ENCODE measurements around the gene IGFBP2. TPM values are rescaled to one million over a fixed set of nuclear protein-coding genes. Genes with fewer than 3 reads are reported as not detected.

Gene IGFBP2
- total and polyA plus RNA-seq, 2 of the 8 experiments (the other 6 are each of a cell fraction or from before 2014, with no cell fraction given), result 326 to 782 TPM

- no peak overlapping the region for H3K14ac ChIP-seq (ENCODE audit: insufficient read length)
- no peak overlapping the region for H2AK5ac ChIP-seq (ENCODE audit: low read depth, low read length)
- H2AFZ ChIP-seq (ENCODE audit: low read length), result no peak overlapping the region
- no peak overlapping the region for H3K9ac ChIP-seq (replicated peaks in 1 of 4; ENCODE audit: extremely low read depth in 1 of 4, low read depth in 3 of 4, low read length in 3 of 4)
- H3K4ac ChIP-seq (replicated peaks; ENCODE audit: insufficient read length, low read depth, low read length), result no peak overlapping the region
- H4K8ac ChIP-seq (ENCODE audit: extremely low read depth, insufficient read depth, low read length), result no peak overlapping the region
- H3K23me2 ChIP-seq (ENCODE audit: low read depth, low read length), result no peaks in the 10 kb centered on the region
- H3K27me3 ChIP-seq (replicated peaks in 1 of 4; ENCODE audit: control insufficient read depth in 3 of 4, extremely low read depth in 1 of 4, insufficient read depth in 3 of 4, low read length in 3 of 4), result no peaks in the 10 kb centered on the region
- H3K56ac ChIP-seq (replicated peaks; ENCODE audit: insufficient read length, low read depth, low read length), result no peak overlapping the region
- no peak overlapping the region for H4K91ac ChIP-seq (replicated peaks; ENCODE audit: insufficient read length, low read length)
- no peak overlapping the region for H2BK12ac ChIP-seq (ENCODE audit: low read depth, low read length)
- no peak for FAIRE-seq
- no peak overlapping the region for H3K27ac ChIP-seq (ENCODE audit: low read depth, low read length)
- H2BK15ac ChIP-seq (ENCODE audit: low read length), result no peak overlapping the region
- H3K79me1 ChIP-seq (ENCODE audit: low read depth, low read length), result peaks cover 7% of the 10 kb centered on the region; the same call in 1 of the 2 replicates
- no peak overlapping the region for H2BK120ac ChIP-seq (replicated peaks; ENCODE audit: low read depth, low read length)
- no peak overlapping the region for H3K4me3 ChIP-seq (ENCODE audit: extremely low read depth in 1 of 4, insufficient read depth in 2 of 4, low read depth in 3 of 4, low read length in 4 of 4)
- H3K79me2 ChIP-seq (ENCODE audit: control insufficient read depth in 1 of 2, insufficient read depth in 2 of 2, low read length in 2 of 2), result peaks cover 0 to 10% of the 10 kb centered on the region in 2 experiments; a peak in 2 of 4 replicates
- no peak overlapping the region for H2BK5ac ChIP-seq (ENCODE audit: low read depth, low read length)
- H3K4me2 ChIP-seq (ENCODE audit: insufficient read depth in 1 of 2, low read depth in 2 of 2, low read length in 2 of 2), result no peak overlapping the region
- H4K5ac ChIP-seq (ENCODE audit: insufficient read length, low read depth, low read length), result no peak overlapping the region
- TF ChIP-seq KDM4A (IDR thresholded peaks at IDR 0.05; ENCODE audit: low read depth, low read length, severe bottlenecking) (no peak), NRF1 (IDR thresholded peaks at IDR 0.05; ENCODE audit: low read depth, low read length) (no peak), CEBPB (IDR thresholded peaks at IDR 0.05; ENCODE audit: low read depth, low read length) (no peak), YY1 (IDR thresholded peaks at IDR 0.05; ENCODE audit: low read depth, low read length) (no peak), CBX8 (IDR thresholded peaks at IDR 0.05; ENCODE audit: borderline replicate concordance, low read depth, low read length) (no peak)
- peaks cover 3 to 4% of the 10 kb centered on the region in 2 experiments for H4K20me1 ChIP-seq (replicated peaks in 1 of 2; ENCODE audit: control insufficient read depth in 1 of 2, insufficient read depth in 2 of 2, low read length in 2 of 2)
- H3K18ac ChIP-seq (ENCODE audit: extremely low read depth, low read length), result no peak overlapping the region
- H3K23ac ChIP-seq (ENCODE audit: insufficient read length), result no peak overlapping the region
- no peak overlapping the region for H2BK20ac ChIP-seq (ENCODE audit: low read length)
- DNase-seq (ENCODE audit: low read depth in 1 of 2, low spot score in 2 of 2), result no peak
- ChIA-PET CTCF (ENCODE audit: partially characterized antibody) (interaction anchor here (0.6 to 15.9 kb wide), 8 partner anchors 16 to 1632 kb away, joined by 3 to 493 read pairs (median 4); no protein-coding TSS in a partner anchor), POLR2A (ENCODE audit: partially characterized antibody) (interaction anchor here (1.0 to 3.7 kb wide), 4 partner anchors 9 to 165 kb away, joined by 3 to 18 read pairs (median 5); partner anchors contain the start of gene RPL37A)
- H3K4me1 ChIP-seq (replicated peaks in 1 of 4; ENCODE audit: control insufficient read depth in 3 of 4, insufficient read depth in 4 of 4, low read length in 3 of 4), result peaks cover 0 to 13% (median 10%) of the 10 kb centered on the region in 4 experiments; a peak in 6 of 7 replicates
- WGBS, 2 experiments (ENCODE audit: extremely low coverage in 1 of 2, insufficient coverage in 1 of 2, insufficient read length in 1 of 2, insufficient replicate concordance in 2 of 2, low coverage in 1 of 2, low lambda C conversion rate in 2 of 2, missing lambda C conversion rate in 1 of 2), result 81% methylated on average over 1 of the region's 1 CpG; no CpG with 5 or more reads in 1 of the 2 experiments
- no peaks in the 10 kb centered on the region for H3K9me3 ChIP-seq (ENCODE audit: insufficient read depth in 2 of 2, low read depth in 1 of 2, low read length in 1 of 2)
- peaks cover 7 to 25% (median 19%) of the 10 kb centered on the region in 4 experiments; a peak in 7 of 8 replicates for H3K36me3 ChIP-seq (ENCODE audit: control insufficient read depth in 2 of 4, insufficient read depth in 4 of 4, low read length in 3 of 4)
Observed at GRCh38 chr2:216663106-216663505, 29.9 kb downstream of the IGFBP2 start.

Data from H1 (cell line).